ENCODE data around the gene TCEA2. TPM values are rescaled to one million over a fixed set of nuclear protein-coding genes. Genes with fewer than 3 reads are reported as not detected.

The TCEA2 gene
- total and polyA plus RNA-seq, 2 of the 13 experiments (the other 11 are each of a cell fraction or from before 2014, with no cell fraction given): 28.1 to 33.7 TPM

- TF ChIP-seq BCL3 (CRISPR knock-in tag; IDR thresholded peaks at IDR 0.05) (no peak), HOXA3 (CRISPR knock-in tag; IDR thresholded peaks at IDR 0.05) (no peak), ZSCAN12 (CRISPR knock-in tag; IDR thresholded peaks at IDR 0.05) (no peak), HES4 (CRISPR knock-in tag; IDR thresholded peaks at IDR 0.05; ENCODE audit: borderline replicate concordance) (no peak; the same call in 1 of the 2 replicates), ZNF709 (CRISPR knock-in tag; IDR thresholded peaks at IDR 0.05) (no peak), HOMEZ (CRISPR knock-in tag; IDR thresholded peaks at IDR 0.05; ENCODE audit: low read depth) (no peak), CEBPZ (IDR thresholded peaks at IDR 0.05; ENCODE audit: low read length) (no peak), POLR2G (IDR thresholded peaks at IDR 0.05; ENCODE audit: low read depth, low read length) (peak; percentile 75), MAFG (CRISPR knock-in tag; IDR thresholded peaks at IDR 0.05) (no peak), NFYC (CRISPR knock-in tag; IDR thresholded peaks at IDR 0.05) (no peak), ZC3H13 (CRISPR knock-in tag; IDR thresholded peaks at IDR 0.05) (peak; percentile 82; the same call in 1 of the 2 replicates), ZNF382 (CRISPR knock-in tag; IDR thresholded peaks at IDR 0.05; ENCODE audit: borderline replicate concordance) (no peak), ADNP (CRISPR knock-in tag; IDR thresholded peaks at IDR 0.05) (no peak), MXD1 (CRISPR knock-in tag; IDR thresholded peaks at IDR 0.05) (peak; percentile 52), ZNF614 (CRISPR knock-in tag; IDR thresholded peaks at IDR 0.05; ENCODE audit: borderline replicate concordance) (0 out of 2 replicates have a peak, but pooled peaks have one; percentile 14), CC2D1A (CRISPR knock-in tag; IDR thresholded peaks at IDR 0.05) (no peak), ZHX1 (CRISPR knock-in tag; IDR thresholded peaks at IDR 0.05; ENCODE audit: low read depth) (peak; percentile 71), ZNF605 (CRISPR knock-in tag; IDR thresholded peaks at IDR 0.05) (peak; percentile 64)
These were observed 22.6 kb upstream of the TCEA2 start (continued) for GRCh38 chr20:64040231-64041039.
